ENCODE data around the gene RABGEF1.
"Not testable (repeated sequence)": the region's sequence is repeated elsewhere in the genome, so short reads cannot be mapped to it uniquely, and the experiment has no call there.

The RABGEF1 gene

DNA sequence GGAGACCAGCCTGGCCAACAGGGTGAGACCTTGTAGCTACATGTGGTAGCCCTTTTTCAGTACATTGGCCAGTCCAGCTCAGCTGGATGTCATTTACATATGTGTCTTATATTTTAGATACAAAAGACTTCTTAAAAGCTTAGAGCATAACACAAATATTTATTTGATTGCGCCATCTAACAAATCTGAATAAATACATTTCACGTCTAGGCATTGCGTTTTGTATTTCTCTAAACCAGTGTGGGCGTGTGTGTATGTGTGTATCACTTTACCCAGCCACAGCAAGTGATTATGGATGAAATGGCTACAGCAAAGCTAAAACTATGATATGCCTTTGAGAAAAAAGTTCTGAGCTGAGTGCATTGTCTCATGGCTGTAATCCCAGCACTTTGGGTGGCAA is 14.0 kb downstream of the RABGEF1 start:
- no peak for DNase-seq (ENCODE audit: low read depth)
- TF ChIP-seq, protein P1, sequence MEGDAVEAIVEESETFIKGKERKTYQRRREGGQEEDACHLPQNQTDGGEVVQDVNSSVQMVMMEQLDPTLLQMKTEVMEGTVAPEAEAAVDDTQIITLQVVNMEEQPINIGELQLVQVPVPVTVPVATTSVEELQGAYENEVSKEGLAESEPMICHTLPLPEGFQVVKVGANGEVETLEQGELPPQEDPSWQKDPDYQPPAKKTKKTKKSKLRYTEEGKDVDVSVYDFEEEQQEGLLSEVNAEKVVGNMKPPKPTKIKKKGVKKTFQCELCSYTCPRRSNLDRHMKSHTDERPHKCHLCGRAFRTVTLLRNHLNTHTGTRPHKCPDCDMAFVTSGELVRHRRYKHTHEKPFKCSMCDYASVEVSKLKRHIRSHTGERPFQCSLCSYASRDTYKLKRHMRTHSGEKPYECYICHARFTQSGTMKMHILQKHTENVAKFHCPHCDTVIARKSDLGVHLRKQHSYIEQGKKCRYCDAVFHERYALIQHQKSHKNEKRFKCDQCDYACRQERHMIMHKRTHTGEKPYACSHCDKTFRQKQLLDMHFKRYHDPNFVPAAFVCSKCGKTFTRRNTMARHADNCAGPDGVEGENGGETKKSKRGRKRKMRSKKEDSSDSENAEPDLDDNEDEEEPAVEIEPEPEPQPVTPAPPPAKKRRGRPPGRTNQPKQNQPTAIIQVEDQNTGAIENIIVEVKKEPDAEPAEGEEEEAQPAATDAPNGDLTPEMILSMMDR (IDR thresholded peaks at IDR 0.05; ENCODE audit: control insufficient read depth, insufficient read depth, low read depth, low read length, missing control alignments) = no peak
- no peak overlapping the region for H3K4me3 ChIP-seq (ENCODE audit: control insufficient read depth, low read depth, low read length)

DNA sequence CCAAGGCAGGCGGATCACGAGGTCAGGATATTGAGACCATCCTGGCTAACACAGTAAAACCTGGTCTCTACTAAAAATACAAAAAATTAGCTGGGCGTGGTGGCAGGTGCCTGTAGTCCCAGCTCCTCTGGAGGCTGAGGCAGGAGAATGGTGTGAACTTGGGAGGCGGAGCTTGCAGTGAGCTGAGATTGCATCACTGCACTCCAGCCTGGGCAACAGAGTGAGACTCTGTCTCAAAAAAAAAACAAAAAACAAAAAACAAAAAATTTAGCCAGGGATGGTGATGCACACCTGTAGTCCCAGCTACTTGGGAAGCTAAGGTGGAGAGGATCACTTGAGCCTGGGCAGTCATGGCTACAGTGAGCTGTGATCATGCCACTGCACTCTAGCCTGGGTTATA is 14.5 kb downstream of the RABGEF1 start:
- H3K4me3 ChIP-seq (ENCODE audit: control insufficient read depth, low read depth, low read length); DNase-seq (ENCODE audit: low read depth): not testable (repeated sequence)

DNA sequence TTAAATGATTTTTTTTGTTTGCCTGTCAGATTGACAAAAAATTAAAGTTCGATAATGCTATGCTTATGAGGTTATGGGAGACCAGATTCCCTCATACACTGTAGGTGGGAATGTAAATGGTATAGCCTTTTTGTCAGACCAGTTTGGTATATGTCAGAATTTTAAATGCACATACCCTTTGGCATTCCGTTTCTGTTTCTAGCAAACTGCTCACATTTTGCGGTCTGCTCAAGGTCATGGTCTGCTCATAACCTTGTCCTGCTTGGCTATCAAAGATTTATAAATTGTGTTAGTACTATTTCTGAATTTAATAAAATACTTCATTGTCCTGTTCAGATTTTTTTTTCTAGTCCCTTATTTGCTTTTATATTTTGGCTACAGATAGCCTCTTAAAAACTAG is 15.7 kb downstream of the RABGEF1 start:
- not testable (repeated sequence) for DNase-seq (ENCODE audit: low read depth)

DNA sequence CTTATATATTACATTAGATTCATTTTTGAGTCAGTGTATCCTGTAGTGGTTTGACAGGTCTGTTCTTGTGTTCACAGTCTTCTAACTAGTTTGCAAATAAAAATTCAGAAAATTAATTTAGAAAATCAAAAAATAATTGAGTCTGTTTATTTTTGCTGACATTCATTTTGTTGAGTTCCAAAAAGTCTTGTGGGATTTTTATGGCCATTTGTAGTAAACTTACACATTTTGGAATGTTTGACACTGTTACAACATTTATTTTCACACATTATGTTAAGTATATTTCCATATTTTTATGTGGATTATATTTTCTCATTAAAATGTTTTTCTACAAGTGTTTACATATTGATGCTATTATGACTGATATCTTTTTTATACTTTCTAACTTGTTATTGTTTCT is 16.4 kb downstream of the RABGEF1 start:
- DNase-seq (ENCODE audit: low read depth) = no peak
- TF ChIP-seq, protein P1 (IDR thresholded peaks at IDR 0.05; ENCODE audit: control insufficient read depth, insufficient read depth, low read depth, low read length, missing control alignments) = no peak
- no peak overlapping the region for H3K4me3 ChIP-seq (ENCODE audit: control insufficient read depth, low read depth, low read length)

More for the DNA sequence above, 15.7 kb downstream of the RABGEF1 start:
- H3K4me3 ChIP-seq (ENCODE audit: control insufficient read depth, low read depth, low read length) = not testable (repeated sequence)

DNA sequence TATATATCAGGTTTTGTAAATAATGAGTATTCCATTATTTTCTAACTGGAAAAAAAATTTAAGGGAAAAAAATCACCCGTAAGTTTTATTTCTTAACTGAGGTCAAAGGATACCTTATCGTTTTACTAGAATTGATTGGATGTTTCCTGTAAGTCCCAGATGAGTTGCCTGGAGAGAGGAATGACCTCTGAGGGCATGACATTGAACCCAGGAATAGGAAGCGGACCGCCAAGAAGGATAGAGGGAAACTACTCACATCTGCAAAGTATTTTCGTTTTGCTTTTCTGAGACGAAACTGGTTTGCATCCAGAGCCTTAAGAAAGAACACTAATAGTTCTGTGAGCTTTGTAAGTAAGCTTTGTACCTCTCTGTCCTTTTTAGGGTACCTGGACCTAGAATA is 17.4 kb downstream of the RABGEF1 start:
- no peak for DNase-seq (ENCODE audit: low read depth)
- TF ChIP-seq, protein P1 (IDR thresholded peaks at IDR 0.05; ENCODE audit: control insufficient read depth, insufficient read depth, low read depth, low read length, missing control alignments) = no peak
- H3K4me3 ChIP-seq (ENCODE audit: control insufficient read depth, low read depth, low read length) = no peak overlapping the region

DNA sequence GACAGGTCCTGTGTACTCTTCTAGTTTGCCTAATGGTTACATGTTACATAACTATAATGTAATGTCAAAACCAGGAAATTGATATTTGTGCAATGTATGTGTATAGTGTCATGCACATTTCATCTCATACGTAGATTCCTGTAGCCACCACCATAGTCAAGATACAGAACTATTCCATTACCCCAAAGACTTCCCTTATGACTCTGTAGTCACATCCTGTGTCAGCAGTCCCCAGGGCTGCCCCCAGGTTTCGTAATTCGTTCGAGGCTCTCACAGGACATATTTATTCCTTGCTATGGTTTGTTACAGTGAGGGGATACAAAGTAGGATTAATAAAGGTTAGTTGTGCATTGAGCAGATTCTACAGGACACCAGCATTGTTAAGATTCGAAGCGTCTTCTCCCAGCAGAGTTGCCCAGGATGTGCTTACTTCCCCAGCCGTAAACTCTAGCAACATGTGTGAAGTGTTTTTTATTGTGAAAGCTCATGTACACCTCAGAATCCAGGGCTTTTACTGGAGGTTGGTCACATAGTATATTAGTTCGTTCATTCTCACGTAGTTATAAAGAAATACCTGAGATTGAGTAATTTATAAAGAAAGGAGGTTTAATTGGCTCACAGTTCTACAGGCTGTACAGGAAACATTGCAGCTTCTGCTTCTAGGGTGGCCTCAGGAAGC is 18.6 kb downstream of the RABGEF1 start:
- no peak for DNase-seq (ENCODE audit: low read depth)
- H3K4me3 ChIP-seq (ENCODE audit: control insufficient read depth, low read depth, low read length) = no peak overlapping the region
- TF ChIP-seq, protein P1 (IDR thresholded peaks at IDR 0.05; ENCODE audit: control insufficient read depth, insufficient read depth, low read depth, low read length, missing control alignments) = no peak

DNA sequence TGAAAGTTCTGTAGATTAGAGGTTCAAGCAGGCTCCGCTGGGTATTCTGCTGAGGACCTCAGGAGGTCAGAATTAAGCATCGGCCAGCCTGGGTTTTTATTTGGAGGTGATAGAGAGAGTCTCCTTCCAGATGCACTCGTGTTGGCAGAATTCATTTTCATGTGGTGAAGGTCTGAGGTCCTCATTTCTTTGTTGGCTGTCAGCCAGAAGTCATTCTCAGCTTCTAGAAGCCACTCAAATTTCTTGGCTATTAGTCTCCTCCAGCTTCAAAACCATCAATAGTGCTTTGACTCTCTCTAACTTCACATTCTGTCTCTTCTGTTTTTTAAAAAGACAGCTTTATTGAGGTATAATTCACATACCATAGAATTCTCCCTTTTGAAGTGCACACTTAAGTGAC is 22.6 kb downstream of the RABGEF1 start:
- DNase-seq (ENCODE audit: low read depth); H3K4me3 ChIP-seq (ENCODE audit: control insufficient read depth, low read depth, low read length): not testable (repeated sequence)

DNA sequence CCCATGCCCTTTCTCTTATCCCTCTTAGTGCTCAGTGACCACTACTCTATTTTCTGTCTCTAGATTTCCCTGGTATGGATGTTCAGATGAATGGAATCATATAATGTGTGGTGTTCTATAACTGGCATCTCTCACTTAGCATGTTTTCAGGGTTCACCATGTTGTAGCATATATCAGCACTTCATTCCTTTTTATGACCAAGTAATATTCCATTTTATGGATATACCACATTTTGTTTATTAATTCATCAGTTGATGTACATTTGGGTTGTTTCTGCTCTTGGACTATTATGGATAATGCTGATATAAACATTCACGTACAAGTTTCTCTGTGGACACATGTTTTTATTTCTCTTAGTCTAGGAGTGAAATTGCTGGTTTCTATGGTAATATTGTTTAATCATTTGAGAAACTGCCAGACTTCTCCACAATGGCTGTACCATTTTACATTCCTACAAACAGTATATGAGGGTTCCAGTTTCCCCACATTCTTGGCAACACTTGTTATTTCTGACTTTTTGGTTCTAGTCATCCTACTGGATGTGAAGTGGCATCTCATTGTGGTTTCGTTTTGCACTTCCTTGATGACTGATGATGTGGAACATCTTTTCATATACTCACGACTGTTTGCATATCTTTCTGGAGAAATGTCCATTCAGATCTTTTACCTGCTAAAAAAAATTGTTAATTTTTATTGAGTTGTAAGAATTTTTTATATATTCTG is 23.3 kb downstream of the RABGEF1 start:
- H3K4me3 ChIP-seq (ENCODE audit: control insufficient read depth, low read depth, low read length) = not testable (repeated sequence)
- DNase-seq (ENCODE audit: low read depth) = peak; percentile 77

DNA sequence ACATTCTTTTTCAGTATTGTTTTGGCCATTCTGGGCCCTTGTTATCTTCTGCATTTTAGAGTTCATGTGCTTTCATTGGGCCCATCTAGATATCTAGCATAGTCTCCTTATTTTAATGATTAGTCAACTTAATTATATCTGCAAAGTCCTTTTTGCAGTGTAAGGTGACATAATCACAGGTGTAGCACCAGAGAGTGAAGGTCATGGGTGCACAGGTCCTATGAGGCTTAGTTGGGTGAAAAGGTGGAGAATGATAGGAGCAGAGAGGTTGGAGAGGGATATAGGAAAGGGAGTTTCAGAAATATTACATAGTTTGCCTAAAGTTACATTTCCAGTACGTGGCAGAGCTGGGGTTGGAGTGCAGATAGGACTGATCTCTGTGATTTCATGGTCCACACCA is 24.4 kb downstream of the RABGEF1 start:
- DNase-seq (ENCODE audit: low read depth); H3K4me3 ChIP-seq (ENCODE audit: control insufficient read depth, low read depth, low read length): not testable (repeated sequence)

DNA sequence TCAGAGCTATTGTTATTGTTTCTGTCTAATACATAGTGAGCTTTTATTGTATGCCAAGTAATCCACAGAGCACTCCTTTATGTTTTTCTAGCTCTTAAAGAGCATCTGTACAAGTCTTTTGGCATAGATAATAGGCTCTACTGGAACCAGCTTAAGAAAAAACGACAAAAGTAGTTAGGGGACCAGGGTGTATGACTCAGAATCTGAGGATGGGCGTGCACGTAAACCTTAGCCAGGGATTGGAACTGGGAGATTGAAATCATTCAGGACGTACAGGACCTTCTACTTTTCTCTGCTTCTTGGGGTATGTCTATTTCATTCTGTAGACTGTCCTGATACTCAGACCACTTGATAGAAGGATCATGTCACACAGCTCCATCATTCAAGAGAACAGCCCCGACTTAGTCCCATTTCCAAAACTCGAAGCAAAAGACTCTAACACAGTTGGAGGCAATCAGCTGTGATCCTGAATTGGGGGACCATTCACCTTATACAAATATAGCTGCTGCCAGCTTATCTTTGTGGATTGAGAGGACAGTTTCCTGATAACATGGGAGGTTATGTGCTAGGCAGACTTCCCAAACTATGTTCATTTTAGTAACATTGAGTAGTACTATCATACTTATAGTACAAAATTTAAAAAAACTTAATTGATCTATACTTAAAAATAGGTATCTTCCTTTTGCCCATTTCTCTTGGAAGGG is 24.9 kb downstream of the RABGEF1 start:
- not testable (repeated sequence) for H3K4me3 ChIP-seq (ENCODE audit: control insufficient read depth, low read depth, low read length); DNase-seq (ENCODE audit: low read depth)
